Neural cell (in vitro differentiated cells): Measurements from ENCODE around the gene HSH2D. TPM values are rescaled to one million over a fixed set of nuclear protein-coding genes. Genes with fewer than 3 reads are reported as not detected.

Experiments used
- H2AFZ ChIP-seq: fragments of 200-600, 300-800 bp; sonication (generic), shearing (Covaris generic); 2 replicates; pipeline ENCODE4 v1.6.0; 2014; ENCODE audit warnings: low read depth, mild to moderate bottlenecking, antibody characterized with exemption, low read length, moderate library complexity
- H3F3A ChIP-seq: fragments of 200-600 bp; shearing (Covaris generic); 2 replicates; pipeline ENCODE4 v1.6.1; 2016; ENCODE audit warnings: mild to moderate bottlenecking, moderate library complexity, mixed read lengths, antibody characterized with exemption, low read length; ENCODE audit not compliant: insufficient read depth, poor library complexity, severe bottlenecking
- H3K27ac ChIP-seq: fragments of 200-600, 300-800 bp; sonication (generic), shearing (Covaris generic); 2 replicates; pipeline ENCODE4 v1.5.1; 2014; ENCODE audit warnings: mild to moderate bottlenecking, low read length, moderate library complexity
- H3K27me3 ChIP-seq: fragments of 300-800, 200-600 bp; sonication (generic), shearing (Covaris generic); 2 replicates; pipeline ENCODE4 v1.6.0; 2014; ENCODE audit warnings: mild to moderate bottlenecking, low read depth, low read length, moderate library complexity; ENCODE audit not compliant: insufficient read depth
- H3K36me3 ChIP-seq: fragments of 300-800, 200-600 bp; sonication (generic), shearing (Covaris generic); 2 replicates; pipeline ENCODE4 v1.5.1; 2014; ENCODE audit warnings: mild to moderate bottlenecking, antibody characterized with exemption, low read length, moderate library complexity; ENCODE audit not compliant: insufficient read depth
- H3K4me2 ChIP-seq: fragments of 300-800, 200-600 bp; sonication (generic), shearing (Covaris generic); 2 replicates; pipeline ENCODE4 v1.6.0; 2014; ENCODE audit warnings: mild to moderate bottlenecking, low read length
- H3K4me3 ChIP-seq: fragments of 300-800, 200-600 bp; sonication (generic), shearing (Covaris generic); 2 replicates; pipeline ENCODE4 v1.5.1; 2014; ENCODE audit warnings: mild to moderate bottlenecking, low read length, moderate library complexity
- H3K79me2 ChIP-seq: fragments of 200-600 bp; shearing (Covaris generic); replicated peaks from 2 replicates; pipeline ENCODE4 v1.6.0; 2014; ENCODE audit warnings: mild to moderate bottlenecking, low read length, moderate library complexity; ENCODE audit not compliant: insufficient read depth
- H3K9ac ChIP-seq: fragments of 300-800, 200-600 bp; sonication (generic), shearing (Covaris generic); 2 replicates; pipeline ENCODE4 v1.6.1; 2016; ENCODE audit warnings: mild to moderate bottlenecking, low read length, mixed read lengths
- H3K9me2 ChIP-seq: fragments of 200-600 bp; shearing (Covaris generic); 2 replicates; pipeline ENCODE4 v1.6.1; 2016; ENCODE audit warnings: mild to moderate bottlenecking, low read length, mixed read lengths; ENCODE audit not compliant: insufficient read depth
- H3K9me3 ChIP-seq: fragments of 200-600, 300-800 bp; sonication (generic), shearing (Covaris generic); 2 replicates; pipeline ENCODE4 v1.6.1; 2016; ENCODE audit warnings: mild to moderate bottlenecking, mixed run types, low read length, moderate library complexity, mixed read lengths
- H4K20me1 ChIP-seq: fragments of 200-600 bp; shearing (Covaris generic); 2 replicates; pipeline ENCODE4 v1.6.1; 2016; ENCODE audit warnings: mild to moderate bottlenecking, mixed run types; ENCODE audit not compliant: insufficient read depth
- EP300 ChIP-seq: fragments of 450-650 bp; conservative IDR thresholded peaks from 2 replicates; pipeline ENCODE4 v1.6.1; 2014; ENCODE audit warnings: antibody characterized with exemption, mild to moderate bottlenecking, moderate library complexity; ENCODE audit not compliant: poor library complexity, severe bottlenecking
- EZH2 ChIP-seq: fragments of 200-600, 300-800 bp; shearing (Covaris generic), sonication (generic); IDR thresholded peaks from 2 replicates; pipeline ENCODE4 v1.6.1; 2014; ENCODE audit warnings: antibody characterized with exemption, low read length, borderline replicate concordance, mild to moderate bottlenecking; ENCODE audit not compliant: insufficient read depth, poor library complexity, severe bottlenecking
- MXI1 ChIP-seq: fragments of 450-650 bp; conservative IDR thresholded peaks from 2 replicates; pipeline ENCODE4 v1.6.1; 2014; ENCODE audit warnings: antibody characterized with exemption, mild to moderate bottlenecking; ENCODE audit not compliant: poor library complexity, severe bottlenecking
- POLR2AphosphoS5 ChIP-seq: IDR thresholded peaks from 2 replicates; pipeline ENCODE4 v1.6.1; 2012
- RAD21 ChIP-seq: fragments of 450-650 bp; conservative IDR thresholded peaks from 2 replicates; pipeline ENCODE4 v1.6.1; 2014; ENCODE audit warnings: antibody characterized with exemption, mild to moderate bottlenecking, moderate library complexity
- SMC3 ChIP-seq: fragments of 450-650 bp; conservative IDR thresholded peaks from 2 replicates; pipeline ENCODE4 v1.6.1; 2014; ENCODE audit warnings: antibody characterized with exemption, mild to moderate bottlenecking, moderate library complexity; ENCODE audit not compliant: poor library complexity
- TAF1 ChIP-seq: IDR thresholded peaks from 2 replicates; pipeline ENCODE4 v1.6.1; 2012; ENCODE audit warnings: low read depth
- polyA plus RNA-seq: library from polyadenylated mRNA; depleted of rRNA; stranded (reverse); fragments of >200 nt; gene quantifications from 2 replicates; pipeline ENCODE4 v1.2.3, GENCODE V29; 2014
- TF ChIP-seq, protein P1 (sequence below): IDR thresholded peaks from 2 replicates; pipeline ENCODE4 v1.6.1; 2012; ENCODE audit warnings: borderline replicate concordance
- TF ChIP-seq, protein P2 (sequence below): fragments of 450-650 bp; IDR thresholded peaks from 2 replicates; pipeline ENCODE4 v1.5.1; 2014; ENCODE audit warnings: antibody characterized with exemption, mild to moderate bottlenecking, moderate library complexity; ENCODE audit not compliant: poor library complexity, severe bottlenecking

Gene HSH2D
- polyA plus RNA-seq, 1 donor from 2014 or later, result not detected

DNA sequence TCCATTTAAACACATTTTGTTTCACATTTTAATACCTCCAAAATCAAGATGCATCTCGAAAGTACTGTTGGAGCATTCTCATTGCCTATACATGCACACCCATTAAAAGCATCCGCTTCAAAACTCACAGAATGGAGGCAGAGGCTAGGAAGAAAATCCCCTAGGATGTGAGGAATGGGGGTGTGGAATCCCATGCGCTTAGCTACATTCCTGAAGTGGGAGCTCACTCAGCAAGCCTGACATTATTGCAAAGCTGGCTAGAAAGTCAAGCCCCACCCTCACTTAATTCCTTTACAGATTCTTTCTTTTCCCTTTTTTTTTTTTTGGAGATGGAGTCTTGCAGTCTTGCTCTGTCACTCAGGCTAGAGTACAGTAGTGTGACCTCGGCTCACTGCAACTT lies 37.1 kb downstream of the HSH2D start:
- no peak overlapping the region for H2AFZ ChIP-seq
- H3K36me3 ChIP-seq, result no peaks in the 10 kb centered on the region
- no peak overlapping the region for H3K4me2 ChIP-seq

DNA sequence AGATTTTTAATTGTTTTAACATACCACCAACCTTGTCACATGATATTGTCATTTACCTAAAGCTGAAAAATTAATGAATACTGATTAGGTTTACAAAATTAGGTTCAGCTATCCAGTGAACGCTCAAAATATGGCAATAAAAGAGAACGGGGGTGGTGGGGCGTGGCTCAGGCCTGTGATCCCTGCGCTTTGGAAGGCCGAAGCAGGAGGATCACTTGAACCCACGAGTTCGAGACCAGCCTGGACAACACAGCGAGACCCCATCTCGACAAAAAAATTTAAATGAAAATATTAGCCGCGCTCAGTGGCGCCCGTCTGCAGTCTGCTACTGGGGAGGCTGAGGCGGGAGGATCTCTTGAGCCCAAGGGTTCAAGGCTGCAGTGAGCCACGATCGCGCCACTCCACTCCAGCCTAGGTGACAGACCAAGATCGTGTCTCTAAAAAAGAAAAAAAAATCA lies 41.2 kb downstream of the HSH2D start:
- H3K27ac ChIP-seq, result peak overlapping the region; percentile 82
- peak overlapping the region; percentile 100 for H2AFZ ChIP-seq
- H3K4me2 ChIP-seq, result peak overlapping the region; percentile 83

More for the DNA sequence above, 37.1 kb downstream of the HSH2D start:
- no peaks in the 10 kb centered on the region for H3K9me2 ChIP-seq
- TF ChIP-seq TAF1, result no peak
- no peaks in the 10 kb centered on the region for H3K9me3 ChIP-seq
- H3K79me2 ChIP-seq, result peaks cover 3% of the 10 kb centered on the region
- H3K27me3 ChIP-seq, result no peaks in the 10 kb centered on the region
- H3K4me3 ChIP-seq, result no peak overlapping the region
- H3F3A ChIP-seq, result no peaks in the 10 kb centered on the region
- no peak overlapping the region for H3K27ac ChIP-seq
- H4K20me1 ChIP-seq, result no peaks in the 10 kb centered on the region
- H3K9ac ChIP-seq, result no peak overlapping the region

More for the DNA sequence above, 41.2 kb downstream of the HSH2D start:
- Histone ChIP-seq H3K27me3 (no peaks in the 10 kb centered on the region), H3K4me3 (peak overlapping the region; percentile 82), H4K20me1 (no peaks in the 10 kb centered on the region), H3F3A (no peaks in the 10 kb centered on the region), H3K9me2 (no peaks in the 10 kb centered on the region), H3K79me2 (peaks cover 21% of the 10 kb centered on the region), H3K9me3 (no peaks in the 10 kb centered on the region), H3K36me3 (no peaks in the 10 kb centered on the region), H3K9ac (peak overlapping the region; percentile 66)
- TF ChIP-seq TAF1, result no peak
- TF ChIP-seq POLR2AphosphoS5, result no peak
- TF ChIP-seq, protein P1, sequence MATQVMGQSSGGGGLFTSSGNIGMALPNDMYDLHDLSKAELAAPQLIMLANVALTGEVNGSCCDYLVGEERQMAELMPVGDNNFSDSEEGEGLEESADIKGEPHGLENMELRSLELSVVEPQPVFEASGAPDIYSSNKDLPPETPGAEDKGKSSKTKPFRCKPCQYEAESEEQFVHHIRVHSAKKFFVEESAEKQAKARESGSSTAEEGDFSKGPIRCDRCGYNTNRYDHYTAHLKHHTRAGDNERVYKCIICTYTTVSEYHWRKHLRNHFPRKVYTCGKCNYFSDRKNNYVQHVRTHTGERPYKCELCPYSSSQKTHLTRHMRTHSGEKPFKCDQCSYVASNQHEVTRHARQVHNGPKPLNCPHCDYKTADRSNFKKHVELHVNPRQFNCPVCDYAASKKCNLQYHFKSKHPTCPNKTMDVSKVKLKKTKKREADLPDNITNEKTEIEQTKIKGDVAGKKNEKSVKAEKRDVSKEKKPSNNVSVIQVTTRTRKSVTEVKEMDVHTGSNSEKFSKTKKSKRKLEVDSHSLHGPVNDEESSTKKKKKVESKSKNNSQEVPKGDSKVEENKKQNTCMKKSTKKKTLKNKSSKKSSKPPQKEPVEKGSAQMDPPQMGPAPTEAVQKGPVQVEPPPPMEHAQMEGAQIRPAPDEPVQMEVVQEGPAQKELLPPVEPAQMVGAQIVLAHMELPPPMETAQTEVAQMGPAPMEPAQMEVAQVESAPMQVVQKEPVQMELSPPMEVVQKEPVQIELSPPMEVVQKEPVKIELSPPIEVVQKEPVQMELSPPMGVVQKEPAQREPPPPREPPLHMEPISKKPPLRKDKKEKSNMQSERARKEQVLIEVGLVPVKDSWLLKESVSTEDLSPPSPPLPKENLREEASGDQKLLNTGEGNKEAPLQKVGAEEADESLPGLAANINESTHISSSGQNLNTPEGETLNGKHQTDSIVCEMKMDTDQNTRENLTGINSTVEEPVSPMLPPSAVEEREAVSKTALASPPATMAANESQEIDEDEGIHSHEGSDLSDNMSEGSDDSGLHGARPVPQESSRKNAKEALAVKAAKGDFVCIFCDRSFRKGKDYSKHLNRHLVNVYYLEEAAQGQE, result no peak
- no peak for TF ChIP-seq MXI1
- no peak for TF ChIP-seq RAD21
- TF ChIP-seq, protein P2, sequence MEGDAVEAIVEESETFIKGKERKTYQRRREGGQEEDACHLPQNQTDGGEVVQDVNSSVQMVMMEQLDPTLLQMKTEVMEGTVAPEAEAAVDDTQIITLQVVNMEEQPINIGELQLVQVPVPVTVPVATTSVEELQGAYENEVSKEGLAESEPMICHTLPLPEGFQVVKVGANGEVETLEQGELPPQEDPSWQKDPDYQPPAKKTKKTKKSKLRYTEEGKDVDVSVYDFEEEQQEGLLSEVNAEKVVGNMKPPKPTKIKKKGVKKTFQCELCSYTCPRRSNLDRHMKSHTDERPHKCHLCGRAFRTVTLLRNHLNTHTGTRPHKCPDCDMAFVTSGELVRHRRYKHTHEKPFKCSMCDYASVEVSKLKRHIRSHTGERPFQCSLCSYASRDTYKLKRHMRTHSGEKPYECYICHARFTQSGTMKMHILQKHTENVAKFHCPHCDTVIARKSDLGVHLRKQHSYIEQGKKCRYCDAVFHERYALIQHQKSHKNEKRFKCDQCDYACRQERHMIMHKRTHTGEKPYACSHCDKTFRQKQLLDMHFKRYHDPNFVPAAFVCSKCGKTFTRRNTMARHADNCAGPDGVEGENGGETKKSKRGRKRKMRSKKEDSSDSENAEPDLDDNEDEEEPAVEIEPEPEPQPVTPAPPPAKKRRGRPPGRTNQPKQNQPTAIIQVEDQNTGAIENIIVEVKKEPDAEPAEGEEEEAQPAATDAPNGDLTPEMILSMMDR, result no peak
- TF ChIP-seq SMC3, result no peak
- TF ChIP-seq EZH2, result no peak
- no peak for TF ChIP-seq EP300
